GM12878 (cell line): Measurements from ENCODE around the gene COL15A1. TPM values are rescaled to one million over a fixed set of nuclear protein-coding genes. Genes with fewer than 3 reads are reported as not detected.

ENCODE experiments used
- ATAC-seq: fragments of 200-7000 bp; cut with Tn5 transposase; 3 replicates; pipeline ENCODE4 v1.9.1; 2020; ENCODE audit warnings: mild to moderate bottlenecking, moderate library complexity
- BruUV-seq: library from RNA; stranded (reverse); fragments of 400-500 nt; replicated peaks from 2 replicates; lab custom pipeline; 2021; lab: Mats Ljungman, UMichigan
- CTCF ChIA-PET: fragments of 300-600 bp; sonication (Branson Sonifier 250); formaldehyde crosslinking; extraction: SDS; loops from one replicate; lab custom pipeline; 2021; ENCODE audit warnings: inconsistent platforms; lab: Yijun Ruan, JAX
- POLR2A ChIA-PET: fragments of 350-600 bp; formaldehyde crosslinking; extraction: SDS; loops from one replicate; lab custom pipeline; 2021; ENCODE audit warnings: inconsistent platforms; lab: Charles Lee
- RAD21 ChIA-PET: fragments of 300-600 bp; sonication (Branson Sonifier 250); formaldehyde crosslinking; loops from one replicate; lab custom pipeline; 2023; ENCODE audit warnings: antibody characterized with exemption; ENCODE audit not compliant: unreplicated experiment; lab: Charles Lee
- SMC1A ChIA-PET: fragments of 300-600 bp; sonication (Branson Sonifier 250); formaldehyde crosslinking; loops from one replicate; lab custom pipeline; 2023; ENCODE audit not compliant: unreplicated experiment, uncharacterized antibody; lab: Charles Lee
- DNase-seq: peaks from one replicate; pipeline ENCODE4 v3.0.0-alpha.2; 2011; ENCODE audit warnings: low read depth, low spot score
- FAIRE-seq: peaks from 3 replicates; lab custom pipeline; 2011; peaks lifted over from hg19 to GRCh38; lab: Jason Lieb, UNC
- H2AFZ ChIP-seq: 2 replicates; pipeline ENCODE4 v1.6.0; 2011; ENCODE audit warnings: low read depth, low read length, control low read depth; ENCODE audit not compliant: control insufficient read depth
- H3K27ac ChIP-seq: 2 replicates; pipeline ENCODE4 v1.5.1; 2011; ENCODE audit warnings: control low read depth; ENCODE audit not compliant: control insufficient read depth, insufficient read depth
- H3K27me3 ChIP-seq, 2 experiments: replicated peaks in 1 of 2; 2 replicates each; pipeline versions ENCODE4 v1.6.0 to v1.6.1; 2011; ENCODE audit warnings: low read length in 1 of 2; ENCODE audit not compliant: control insufficient read depth in 2 of 2, insufficient read depth in 2 of 2
- H3K36me3 ChIP-seq, 2 experiments: 2 replicates each; pipeline ENCODE4 v1.5.1; 2011; ENCODE audit warnings: low read length in 1 of 2; ENCODE audit not compliant: control insufficient read depth in 2 of 2, insufficient read depth in 2 of 2
- H3K4me1 ChIP-seq: 2 replicates; pipeline ENCODE4 v1.6.1; 2011; ENCODE audit warnings: mild to moderate bottlenecking, low read length, moderate library complexity, mixed read lengths; ENCODE audit not compliant: control insufficient read depth, insufficient read depth
- H3K4me2 ChIP-seq: 2 replicates; pipeline ENCODE4 v1.6.0; 2011; ENCODE audit warnings: control low read depth; ENCODE audit not compliant: control insufficient read depth, insufficient read depth
- H3K4me3 ChIP-seq: fragments of 200-600 bp; sonication (generic); 2 replicates; pipeline ENCODE4 v1.5.1; 2016
- H3K79me2 ChIP-seq: 2 replicates; pipeline ENCODE4 v1.6.0; 2011; ENCODE audit warnings: low read length; ENCODE audit not compliant: control insufficient read depth, insufficient read depth
- H3K9ac ChIP-seq: 2 replicates; pipeline ENCODE4 v1.8.0; 2011; ENCODE audit warnings: low read length, control low read depth, mixed read lengths; ENCODE audit not compliant: control insufficient read depth, insufficient read depth
- H3K9me3 ChIP-seq: replicated peaks from 3 replicates; pipeline ENCODE4 v1.5.1; 2011; ENCODE audit warnings: mild to moderate bottlenecking, low read length; ENCODE audit not compliant: control insufficient read depth, insufficient read depth
- H4K20me1 ChIP-seq: 2 replicates; pipeline ENCODE4 v1.6.0; 2011; ENCODE audit not compliant: control insufficient read depth, insufficient read depth
- ATF2 ChIP-seq: IDR thresholded peaks from 2 replicates; pipeline ENCODE4 v1.6.1; 2012; ENCODE audit warnings: low read length, inconsistent platforms
- CHD1 ChIP-seq: IDR thresholded peaks from 2 replicates; pipeline ENCODE4 v1.6.1; 2012; ENCODE audit warnings: low read depth, low read length, improper control_type of control experiment
- CHD4 ChIP-seq: fragments of 200-600 bp; sonication (generic); IDR thresholded peaks from 2 replicates; pipeline ENCODE4 v1.6.1; 2016; ENCODE audit warnings: mild to moderate bottlenecking
- FOXM1 ChIP-seq: IDR thresholded peaks from 2 replicates; pipeline ENCODE4 v1.6.1; 2012; ENCODE audit warnings: low read depth, mild to moderate bottlenecking, inconsistent platforms, low read length, moderate library complexity
- GATAD2B ChIP-seq: fragments of 450-650 bp; conservative IDR thresholded peaks from 2 replicates; pipeline ENCODE4 v1.6.1; 2017; ENCODE audit warnings: low read depth, mild to moderate bottlenecking, moderate library complexity
- HDGF ChIP-seq: fragments of 450-650 bp; IDR thresholded peaks from 2 replicates; pipeline ENCODE4 v1.6.1; 2016; ENCODE audit warnings: antibody characterized with exemption
- HSF1 ChIP-seq: fragments of 150-350 bp; IDR thresholded peaks from 2 replicates; pipeline ENCODE4 v1.6.1; 2014; ENCODE audit warnings: mild to moderate bottlenecking, low read depth, low read length
- PRDM15 ChIP-seq: fragments of 450-650 bp; formaldehyde crosslinking; IDR thresholded peaks from 2 replicates; pipeline ENCODE4 v1.4.0; 2020; ENCODE audit warnings: mild to moderate bottlenecking, moderate library complexity
- WGBS: methylation state at CpG from one replicate; pipeline ENCODE4 v1.1.6; 2016; ENCODE audit warnings: low lambda C conversion rate; ENCODE audit not compliant: insufficient replicate concordance, insufficient coverage; ENCODE audit errors: missing lambda C conversion rate; 5-methylcytosine and 5-hydroxymethylcytosine counted together
- in situ Hi-C: fragments of 300-500 bp; cut with MboI; formaldehyde crosslinking; loops from 9 replicates; pipeline ENCODE4 v1.14.3; 2018; ENCODE audit warnings: mixed read lengths
- intact Hi-C: fragments of 100-400 bp; cut with micrococcal nuclease; formaldehyde crosslinking; loops from one replicate; pipeline ENCODE4 v1.14.2; 2022; ENCODE audit not compliant: unreplicated experiment
- polyA plus RNA-seq, 11 experiments: library from polyadenylated mRNA; depleted of rRNA in 4 of 11; unstranded in 6 of 11; stranded (reverse) in 5 of 11; fragments of >200 nt; fragmentation: Nextera tagmentation in 4 of 11; fragmentation: Illumina TruSeq in 1 of 11; extraction: Ambion mirVana in 4 of 11; extraction: Trizol in 1 of 11; gene quantifications; 1 replicate in 1 of 11; 2 replicates in 10 of 11; pipeline versions ENCODE4 v1.2.1 to v1.2.3, GENCODE V29; 2011 to 2016; ENCODE audit warnings: inconsistent platforms in 2 of 11, missing spikeins in 2 of 11, low read depth in 1 of 11
- total RNA-seq, 4 experiments: library from RNA; depleted of rRNA in 3 of 4; stranded (reverse); fragments of >200 nt in 3 of 4; fragmentation: Illumina TruSeq in 1 of 4; extraction: Trizol in 1 of 4; gene quantifications; 2 replicates each; pipeline versions ENCODE4 v1.2.1 to v1.2.3, GENCODE V29; 2013 to 2021

The COL15A1 gene
- total and polyA plus RNA-seq, 10 of the 15 experiments (the other 5 are each of a cell fraction or from before 2014, with no cell fraction given), result 0.01 to 0.28 (median 0.06) TPM; not detected in 2

- DNase-seq (no peak), ATAC-seq (peak; percentile 15; the same call in 2 of the 3 replicates), FAIRE-seq (no peak)
- Histone ChIP-seq H2AFZ (no peak overlapping the region), H3K4me2 (peak overlapping the region; percentile 11; the same call in 1 of the 2 replicates), H3K4me1 (peaks cover 4% of the 10 kb centered on the region), H3K9ac (no peak overlapping the region), H3K27ac (no peak overlapping the region), H3K4me3 (peak overlapping the region; percentile 10; the same call in 1 of the 2 replicates), H3K9me3 (no peaks in the 10 kb centered on the region), H3K27me3 (no peaks in the 10 kb centered on the region), H3K36me3 (no peaks in the 10 kb centered on the region), H4K20me1 (no peaks in the 10 kb centered on the region), H3K79me2 (peaks cover 15% of the 10 kb centered on the region)
- no TSS peak for BruUV-seq
- intact Hi-C loops, result no loop called here
- WGBS, result 76% methylated on average over 2 of the region's 2 CpGs
- TF ChIP-seq FOXM1 (no peak), PRDM15 (CRISPR knock-in tag) (no peak), CHD4 (no peak), GATAD2B (no peak), HSF1 (no peak), HDGF (no peak), ATF2 (no peak), CHD1 (no peak)
- ChIA-PET POLR2A (interaction anchor here (0.8 to 2.3 kb wide), 7 partner anchors 8 to 21 kb away, joined by 3 to 11 read pairs (median 3); partner anchors contain the start of gene TGFBR1), RAD21 (interaction anchor here (0.7 to 2.3 kb wide), 14 partner anchors 8 to 120 kb away, joined by 3 to 9 read pairs (median 3); partner anchors contain the start of gene TGFBR1), CTCF (interaction anchor here (0.8 to 2.5 kb wide), 7 partner anchors 8 to 116 kb away, joined by 3 to 8 read pairs (median 7); no protein-coding TSS in a partner anchor), SMC1A (interaction anchor here (0.8 to 2.8 kb wide), 11 partner anchors 9 to 55 kb away, joined by 3 to 12 read pairs (median 7); partner anchors contain the start of gene TGFBR1)
- in situ Hi-C loops, result no loop called here
Observed at GRCh38 chr9:99113414-99114048, 169.8 kb downstream of the COL15A1 start.
